Measurements from ENCODE around the gene SFT2D1. TPM values are rescaled to one million over a fixed set of nuclear protein-coding genes. Genes with fewer than 3 reads are reported as not detected.
A peak's percentile ranks its signal among the peaks of the same experiment; 100 is the strongest.

SFT2D1 gene
- total and polyA plus RNA-seq, 9 of the 15 experiments (the other 6 are each of a cell fraction or from before 2014, with no cell fraction given), result 54.4 to 140 (median 74.6) TPM

GRCh38 chr6:166309977-166310376 lies 32.4 kb downstream of the SFT2D1 start:
- ATAC-seq (peak; percentile 59), DNase-seq (ENCODE audit: extremely low read depth in 1 of 4, low spot score in 3 of 4) (no peak), FAIRE-seq (no peak)
- CTCF ChIA-PET (ENCODE audit: low intra/inter-chr PET ratio), result no interaction called here
- intact Hi-C loops (cut with micrococcal nuclease) (loop anchor here (1.0 kb wide), 1 partner anchor 35 kb away; no protein-coding TSS in a partner anchor), in situ Hi-C loops (cut with MboI) (no loop called here)
- no peak overlapping the region for H3K27ac ChIP-seq (ENCODE audit: extremely low read depth, low read depth, low read length)
- no TSS peak for BruUV-seq (replicated peaks)
- no peaks in the 10 kb centered on the region for H4K20me1 ChIP-seq (replicated peaks; ENCODE audit: control insufficient read depth, insufficient read depth, low read length)
- 3% methylated on average over 9 of the region's 9 CpGs for WGBS (ENCODE audit: insufficient coverage, low coverage, missing lambda C conversion rate)
- H3K27me3 ChIP-seq (ENCODE audit: control insufficient read depth in 2 of 2, insufficient read depth in 2 of 2, low read length in 2 of 2), result peaks cover 21 to 37% of the 10 kb centered on the region in 2 experiments
- H3K36me3 ChIP-seq (ENCODE audit: control insufficient read depth, insufficient read depth, low read length), result no peaks in the 10 kb centered on the region
- TF ChIP-seq CUX1 (CRISPR knock-in tag; IDR thresholded peaks at IDR 0.05) (no peak), ZNF217 (CRISPR knock-in tag; IDR thresholded peaks at IDR 0.05) (no peak), RCOR1 (IDR thresholded peaks at IDR 0.05; ENCODE audit: borderline replicate concordance in 1 of 2, low read depth in 2 of 2, low read length in 2 of 2) (peak in 1 of 2 experiments; percentile 91; a peak in 2 of 4 replicates)
- H3K9me1 ChIP-seq (ENCODE audit: control insufficient read depth, insufficient read depth, low read length), result no peaks in the 10 kb centered on the region
- H3K79me2 ChIP-seq (ENCODE audit: control insufficient read depth, insufficient read depth, low read length), result no peaks in the 10 kb centered on the region
- no peak overlapping the region for H3K4me3 ChIP-seq
- POLR2A ChIA-PET, result interaction anchor here (0.6 to 1.4 kb wide), 5 partner anchors 9 to 303 kb away, joined by 3 to 5 read pairs (median 3); no protein-coding TSS in a partner anchor
- no peak overlapping the region for H2AFZ ChIP-seq (ENCODE audit: low read depth, low read length)
- peaks cover 0 to 8% of the 10 kb centered on the region in 2 experiments; a peak in 2 of 5 replicates for H3K4me1 ChIP-seq (replicated peaks in 1 of 2; ENCODE audit: control insufficient read depth in 2 of 2, insufficient read depth in 2 of 2, low read length in 2 of 2)
- H3K4me2 ChIP-seq (ENCODE audit: insufficient read depth, low read length), result no peak overlapping the region
- H3K9ac ChIP-seq (ENCODE audit: insufficient read depth in 1 of 2, low read depth in 2 of 2, low read length in 2 of 2), result peak overlapping the region in 1 of 2 experiments; percentile 30; a peak in 1 of 4 replicates
- no peaks in the 10 kb centered on the region for H3K9me3 ChIP-seq (replicated peaks; ENCODE audit: control insufficient read depth, insufficient read depth, low read depth, low read length)
